ENCODE data around the gene DOCK1. TPM values are rescaled to one million over a fixed set of nuclear protein-coding genes. Genes with fewer than 3 reads are reported as not detected.

Gene DOCK1
- polyA plus RNA-seq, 1 of the 3 experiments (the other 2 are of a cell fraction), result 15.5 TPM

- H4K20me1 ChIP-seq (ENCODE audit: insufficient read depth), result no peaks in the 10 kb centered on the region
- POLR2A ChIA-PET, result no interaction called here
- H3K9me2 ChIP-seq, result no peaks in the 10 kb centered on the region
- H3K9me3 ChIP-seq, result no peaks in the 10 kb centered on the region
- no peak overlapping the region for H3K27ac ChIP-seq (ENCODE audit: low read depth in 2 of 2, low read length in 1 of 2)
- H3K4me2 ChIP-seq, result no peak overlapping the region
- H3K27me3 ChIP-seq (ENCODE audit: insufficient read depth), result no peaks in the 10 kb centered on the region
- CTCF ChIA-PET, result no interaction called here
- no peaks in the 10 kb centered on the region for H3K79me2 ChIP-seq (ENCODE audit: insufficient read depth)
- DNase-seq, result no peak
- H3F3A ChIP-seq (replicated peaks; ENCODE audit: insufficient read depth), result no peaks in the 10 kb centered on the region
- H3K36me3 ChIP-seq (replicated peaks in 1 of 2; ENCODE audit: control insufficient read depth in 1 of 2, insufficient read depth in 2 of 2, low read length in 1 of 2), result peaks cover 30 to 33% of the 10 kb centered on the region in 2 experiments
- no peaks in the 10 kb centered on the region for H3K4me1 ChIP-seq (ENCODE audit: control insufficient read depth in 1 of 2, insufficient read depth in 2 of 2, low read depth in 1 of 2, low read length in 1 of 2)
- TF ChIP-seq RCOR1 (IDR thresholded peaks at IDR 0.05; ENCODE audit: low read length) (no peak), RFX5 (IDR thresholded peaks at IDR 0.05; ENCODE audit: low read length) (no peak), FOXJ3 (CRISPR knock-in tag; IDR thresholded peaks at IDR 0.05) (no peak), PBX3 (IDR thresholded peaks at IDR 0.05) (no peak), RXRA (IDR thresholded peaks at IDR 0.05; ENCODE audit: borderline replicate concordance, low read depth) (no peak), SMC3 (IDR thresholded peaks at IDR 0.05; ENCODE audit: low read depth, low read length) (no peak), GATA2 (CRISPR knock-in tag; IDR thresholded peaks at IDR 0.05) (no peak), NFIC (IDR thresholded peaks at IDR 0.05; ENCODE audit: borderline replicate concordance) (no peak), CHD2 (IDR thresholded peaks at IDR 0.05; ENCODE audit: low read length, partially characterized antibody) (no peak), GABPA (IDR thresholded peaks at IDR 0.05; ENCODE audit: low read depth) (no peak), SIN3A (IDR thresholded peaks at IDR 0.05; ENCODE audit: borderline replicate concordance, low read depth, low read length) (no peak), REST (IDR thresholded peaks at IDR 0.05; ENCODE audit: low read depth, low read length) (no peak), TEAD4 (IDR thresholded peaks at IDR 0.05; ENCODE audit: borderline replicate concordance, insufficient read depth) (no peak), CTCF (IDR thresholded peaks at IDR 0.05) (no peak), FOSL2 (IDR thresholded peaks at IDR 0.05; ENCODE audit: borderline replicate concordance, low read depth) (no peak)
- H2AFZ ChIP-seq (ENCODE audit: low read depth), result no peak overlapping the region
- 98% methylated on average over 9 of the region's 9 CpGs for WGBS (ENCODE audit: low lambda C conversion rate)
- H3K4me3 ChIP-seq (ENCODE audit: low read depth in 2 of 2, low read length in 1 of 2), result no peak overlapping the region
- no peak overlapping the region for H3K9ac ChIP-seq
These were observed 97.9 kb downstream of the DOCK1 start for GRCh38 chr10:127003032-127003685.

Measured in SK-N-SH (cell line).